Esophagus muscularis mucosa (tissue), 4 donors: ENCODE data around the gene GNAO1. TPM values are rescaled to one million over a fixed set of nuclear protein-coding genes. Genes with fewer than 3 reads are reported as not detected.

Experiments used
- DNase-seq: peaks from one replicate; pipeline ENCODE4 v3.0.0-alpha.2; 2017; ENCODE audit errors: extremely low spot score
- H3K27ac ChIP-seq, 4 donors: fragments of 200-600 bp; sonication (generic); replicated peaks in 1 of 4; 1 replicate in 3 of 4; 2 replicates in 1 of 4; pipeline ENCODE4 v1.5.1; 2016 to 2019; ENCODE audit warnings: mild to moderate bottlenecking in 1 of 4
- H3K27me3 ChIP-seq, 4 donors: fragments of 200-600 bp; sonication (generic); one replicate each; pipeline versions ENCODE4 v1.5.1 to v1.6.0; 2016 to 2019
- H3K36me3 ChIP-seq, 4 donors: fragments of 200-600 bp; sonication (generic); one replicate each; pipeline ENCODE4 v1.5.1; 2016 to 2019
- H3K4me1 ChIP-seq, 4 donors: fragments of 200-600 bp; sonication (generic); one replicate each; pipeline ENCODE4 v1.5.1; 2016 to 2019
- H3K4me3 ChIP-seq, 4 donors: fragments of 200-600 bp; sonication (generic); 1 replicate in 2 of 4; 2 replicates in 2 of 4; pipeline ENCODE4 v1.5.1; 2016 to 2019; ENCODE audit warnings: mild to moderate bottlenecking in 4 of 4, moderate library complexity in 1 of 4
- H3K9me3 ChIP-seq, 4 donors: fragments of 200-600 bp; sonication (generic); 1 replicate in 3 of 4; 2 replicates in 1 of 4; pipeline ENCODE4 v1.5.1; 2016 to 2019
- CTCF ChIP-seq, 3 experiments: fragments of 200-600 bp in 2 of 3; fragments of 450-650 bp in 1 of 3; sonication (generic) in 2 of 3; IDR thresholded peaks; one replicate each; pipeline ENCODE4 v1.5.1; 2017 to 2019; ENCODE audit warnings: antibody characterized with exemption in 3 of 3, mild to moderate bottlenecking in 2 of 3, moderate library complexity in 1 of 3
- EP300 ChIP-seq: sonication (generic); formaldehyde crosslinking; IDR thresholded peaks from one replicate; pipeline ENCODE4 v1.6.1; 2017; ENCODE audit warnings: antibody characterized with exemption
- POLR2A ChIP-seq: fragments of 450-650 bp; IDR thresholded peaks from one replicate; pipeline ENCODE4 v1.6.1; 2017; ENCODE audit warnings: antibody characterized with exemption, moderate library complexity, mild to moderate bottlenecking, low read depth
- POLR2AphosphoS5 ChIP-seq, 2 donors: sonication (generic); formaldehyde crosslinking; IDR thresholded peaks; one replicate each; pipeline ENCODE4 v1.6.1; 2017; ENCODE audit warnings: antibody characterized with exemption in 2 of 2
- WGBS: methylation state at CpG from one replicate; pipeline ENCODE4 v1.1.5; 2018; 5-methylcytosine and 5-hydroxymethylcytosine counted together
- intact Hi-C: fragments of 100-400 bp; cut with DNase I; formaldehyde crosslinking; loops from one replicate; pipeline ENCODE4 v1.15.1; 2023
- total RNA-seq, 4 donors: library from RNA; depleted of rRNA; stranded (reverse); fragments of >200 nt; gene quantifications; one replicate each; pipeline versions ENCODE4 v1.1.0 to v1.2.1, GENCODE V29; 2016

GNAO1 gene
- total RNA-seq, 4 donors from 2014 or later, result 2.1 to 6.8 (median 3.3) TPM

DNA sequence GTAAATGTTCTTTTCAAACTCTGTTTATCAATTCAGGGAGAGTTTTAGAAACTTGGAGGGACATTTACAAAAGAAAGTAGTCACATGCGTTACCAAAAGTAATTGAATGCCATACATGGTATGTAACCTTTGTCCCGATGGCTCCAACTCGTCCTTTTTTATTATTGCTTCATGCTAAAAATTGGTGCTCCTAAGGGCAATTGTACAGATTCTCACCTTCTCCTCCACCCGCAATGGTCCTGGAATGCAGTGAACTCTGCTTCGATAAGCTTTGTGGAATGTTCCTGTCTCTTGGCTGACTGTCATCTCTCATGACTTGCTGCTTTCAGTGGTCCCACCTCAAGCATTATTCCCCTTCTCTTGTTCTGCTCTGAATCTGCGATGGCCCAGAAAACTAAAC lies 20.9 kb downstream of the GNAO1 start:
- DNase-seq, result no peak
- TF ChIP-seq CTCF (IDR thresholded peaks at IDR 0.05) (no peak), EP300 (no peak)
- intact Hi-C loops, result no loop called here
- Histone ChIP-seq H3K4me3 (no peak overlapping the region), H3K36me3 (no peaks in the 10 kb centered on the region), H3K9me3 (no peaks in the 10 kb centered on the region), H3K27ac (no peak overlapping the region), H3K4me1 (peaks cover 0 to 11% (median 8%) of the 10 kb centered on the region in 4 donors), H3K27me3 (peaks cover 0 to 8% (median 0%) of the 10 kb centered on the region in 4 donors)
- WGBS, result 72% methylated on average over 6 of the region's 6 CpGs

GRCh38 chr16:56221995-56222394 lies 30.7 kb downstream of the GNAO1 start:
- Histone ChIP-seq H3K27ac (no peak overlapping the region), H3K9me3 (no peaks in the 10 kb centered on the region), H3K4me3 (no peak overlapping the region), H3K4me1 (no peaks in the 10 kb centered on the region), H3K36me3 (no peaks in the 10 kb centered on the region), H3K27me3 (no peaks in the 10 kb centered on the region)
- TF ChIP-seq EP300 (no peak), POLR2A (no peak), CTCF (IDR thresholded peaks at IDR 0.05) (no peak), POLR2AphosphoS5 (IDR thresholded peaks at IDR 0.05) (no peak)
- intact Hi-C loops, result no loop called here
- WGBS, result 70% methylated on average over 2 of the region's 2 CpGs
- DNase-seq, result no peak

- no peak overlapping the region for H3K4me3 ChIP-seq
- WGBS, result 52% methylated on average over 8 of the region's 10 CpGs
Measured at GRCh38 chr16:56222474-56222997, 31.2 kb downstream of the GNAO1 start.

DNA sequence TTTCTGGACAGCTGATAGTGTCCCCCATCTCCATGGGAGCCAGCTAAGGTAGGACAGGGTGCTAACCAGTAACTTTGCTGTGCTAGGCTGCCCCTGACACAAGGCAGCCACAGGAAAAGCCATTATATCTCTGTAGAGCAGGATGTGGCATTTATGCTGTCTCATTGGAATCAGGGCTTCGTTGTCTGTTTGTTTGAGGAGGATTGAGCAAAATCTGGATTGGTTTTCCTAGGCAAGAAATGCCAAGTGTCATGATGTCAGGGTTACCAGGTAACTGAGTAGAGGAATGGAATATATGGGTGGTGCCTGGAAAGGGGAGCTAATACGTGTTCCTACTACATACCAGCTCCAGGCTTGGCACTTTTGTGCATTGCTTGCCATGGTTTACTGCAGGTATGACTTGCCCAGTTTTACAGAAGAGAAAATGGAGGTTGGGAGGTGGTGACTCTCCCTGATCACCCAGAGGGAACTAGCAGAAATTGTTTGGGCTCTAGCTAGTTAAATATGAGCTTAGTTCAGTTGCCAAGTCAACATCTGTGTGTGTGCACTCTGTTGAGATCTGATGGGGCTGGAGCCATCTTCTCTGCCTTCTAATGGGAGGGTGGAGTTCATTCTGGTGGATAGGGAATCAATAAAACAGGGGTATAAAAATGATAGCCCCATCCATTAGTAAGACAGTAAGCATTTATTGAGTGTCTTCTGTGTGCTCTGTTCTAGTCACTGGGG lies 33.9 kb downstream of the GNAO1 start:
- intact Hi-C loops, result no loop called here
- H3K9me3 ChIP-seq, result no peaks in the 10 kb centered on the region
- WGBS, result 82% methylated on average over 2 of the region's 2 CpGs
- no peaks in the 10 kb centered on the region for H3K36me3 ChIP-seq
- DNase-seq, result no peak
- no peak overlapping the region for H3K4me3 ChIP-seq
- no peaks in the 10 kb centered on the region for H3K4me1 ChIP-seq
- no peaks in the 10 kb centered on the region for H3K27me3 ChIP-seq
- TF ChIP-seq CTCF (IDR thresholded peaks at IDR 0.05) (no peak), EP300 (no peak), POLR2A (no peak), POLR2AphosphoS5 (IDR thresholded peaks at IDR 0.05) (no peak)
- H3K27ac ChIP-seq, result no peak overlapping the region

More at GRCh38 chr16:56222474-56222997, 31.2 kb downstream of the GNAO1 start:
- no peak for DNase-seq
- Histone ChIP-seq H3K4me1 (no peaks in the 10 kb centered on the region), H3K27ac (no peak overlapping the region), H3K9me3 (no peaks in the 10 kb centered on the region), H3K27me3 (no peaks in the 10 kb centered on the region), H3K36me3 (no peaks in the 10 kb centered on the region)
- TF ChIP-seq POLR2A (no peak), POLR2AphosphoS5 (IDR thresholded peaks at IDR 0.05) (no peak), EP300 (no peak), CTCF (IDR thresholded peaks at IDR 0.05) (no peak)
- intact Hi-C loops, result no loop called here
